Trophoblast cell (in vitro differentiated cells and primary cell): ENCODE measurements around the gene CIB4.

Source experiments
- DNase-seq, 2 donors: peaks; one replicate each; pipeline ENCODE4 v3.0.0-alpha.2; 2016
- H2AFZ ChIP-seq: 2 replicates; pipeline ENCODE4 v1.6.1; 2013; ENCODE audit warnings: low read length, moderate library complexity, mild to moderate bottlenecking; ENCODE audit not compliant: insufficient read depth, poor library complexity
- H2AK5ac ChIP-seq: 2 replicates; pipeline ENCODE4 v1.6.1; 2013; ENCODE audit warnings: mild to moderate bottlenecking, low read length
- H2BK120ac ChIP-seq: 2 replicates; pipeline ENCODE4 v1.6.1; 2013; ENCODE audit warnings: low read length, mild to moderate bottlenecking, moderate library complexity; ENCODE audit not compliant: insufficient read depth, poor library complexity
- H2BK12ac ChIP-seq: 2 replicates; pipeline ENCODE4 v1.6.1; 2013; ENCODE audit warnings: mild to moderate bottlenecking, low read length, moderate library complexity
- H2BK5ac ChIP-seq: 2 replicates; pipeline ENCODE4 v1.6.1; 2013; ENCODE audit warnings: low read length, low read depth, moderate library complexity, mild to moderate bottlenecking; ENCODE audit not compliant: poor library complexity
- H3K14ac ChIP-seq: 2 replicates; pipeline ENCODE4 v1.6.1; 2013; ENCODE audit warnings: mild to moderate bottlenecking, low read length
- H3K18ac ChIP-seq: 2 replicates; pipeline ENCODE4 v1.6.1; 2013; ENCODE audit warnings: mild to moderate bottlenecking, low read length
- H3K23ac ChIP-seq: 2 replicates; pipeline ENCODE4 v1.6.1; 2013; ENCODE audit warnings: low read length
- H3K27ac ChIP-seq: 2 replicates; pipeline ENCODE4 v1.5.1; 2013; ENCODE audit warnings: low read depth, mild to moderate bottlenecking, inconsistent platforms, low read length, moderate library complexity
- H3K27me3 ChIP-seq: 2 replicates; pipeline ENCODE4 v1.6.1; 2013; ENCODE audit warnings: inconsistent platforms, mild to moderate bottlenecking, low read length, moderate library complexity; ENCODE audit not compliant: insufficient read depth
- H3K36me3 ChIP-seq, 2 experiments: 1 replicate in 1 of 2; 2 replicates in 1 of 2; pipeline ENCODE4 v1.6.1; 2013; ENCODE audit warnings: low read length in 2 of 2, mild to moderate bottlenecking in 2 of 2, moderate library complexity in 1 of 2; ENCODE audit not compliant: insufficient read depth in 2 of 2, control insufficient read depth in 1 of 2
- H3K4ac ChIP-seq: 2 replicates; pipeline ENCODE4 v1.6.1; 2013; ENCODE audit warnings: low read depth, mild to moderate bottlenecking, low read length, moderate library complexity
- H3K4me1 ChIP-seq, 2 experiments: 1 replicate in 1 of 2; 2 replicates in 1 of 2; pipeline ENCODE4 v1.6.1; 2013; ENCODE audit warnings: low read length in 2 of 2, mild to moderate bottlenecking in 2 of 2, moderate library complexity in 1 of 2; ENCODE audit not compliant: insufficient read depth in 2 of 2, control insufficient read depth in 1 of 2
- H3K4me2 ChIP-seq: 2 replicates; pipeline ENCODE4 v1.6.1; 2013; ENCODE audit warnings: inconsistent platforms, mild to moderate bottlenecking, low read length, moderate library complexity
- H3K4me3 ChIP-seq: 2 replicates; pipeline ENCODE4 v1.5.1; 2013; ENCODE audit warnings: mild to moderate bottlenecking, low read depth, low read length, inconsistent platforms
- H3K79me1 ChIP-seq: one replicate; pipeline ENCODE4 v1.6.1; 2013; ENCODE audit warnings: low read length
- H3K79me2 ChIP-seq: 2 replicates; pipeline ENCODE4 v1.6.1; 2013; ENCODE audit warnings: low read length, mild to moderate bottlenecking; ENCODE audit not compliant: control insufficient read depth, insufficient read depth, poor library complexity
- H3K9ac ChIP-seq: 2 replicates; pipeline ENCODE4 v1.6.1; 2013; ENCODE audit warnings: mild to moderate bottlenecking, low read length
- H3K9me3 ChIP-seq: 2 replicates; pipeline ENCODE4 v1.6.1; 2013; ENCODE audit warnings: low read depth, mild to moderate bottlenecking, control low read depth, inconsistent platforms, low read length; ENCODE audit not compliant: insufficient read depth
- H4K12ac ChIP-seq: 2 replicates; pipeline ENCODE4 v1.6.1; 2013; ENCODE audit warnings: low read depth, mild to moderate bottlenecking, low read length, moderate library complexity
- H4K8ac ChIP-seq: 2 replicates; pipeline ENCODE4 v1.6.1; 2013; ENCODE audit warnings: low read depth, mild to moderate bottlenecking, low read length, moderate library complexity
- H4K91ac ChIP-seq: one replicate; pipeline ENCODE4 v1.6.1; 2013; ENCODE audit warnings: low read depth, mild to moderate bottlenecking, low read length, moderate library complexity
- WGBS: extraction: QIAGEN DNeasy Blood & Tissue Kit; methylation state at CpG from one replicate; pipeline ENCODE4 v1.1.7; 2013; ENCODE audit warnings: missing lambda C conversion rate; ENCODE audit not compliant: insufficient read length, insufficient coverage; ENCODE audit errors: extremely low coverage; 5-methylcytosine and 5-hydroxymethylcytosine counted together

The CIB4 gene

GRCh38 chr2:26636935-26637334, 4.2 kb downstream of the CIB4 start:
- H2AK5ac ChIP-seq = no peak overlapping the region
- no peak overlapping the region for H3K4ac ChIP-seq
- H3K79me2 ChIP-seq = no peaks in the 10 kb centered on the region
- no peak overlapping the region for H2BK120ac ChIP-seq
- peak in 1 of 2 donors; percentile 83 for DNase-seq
- H3K14ac ChIP-seq = no peak overlapping the region
- H3K18ac ChIP-seq = no peak overlapping the region
- H3K27ac ChIP-seq = no peak overlapping the region
- H3K4me1 ChIP-seq = peaks cover 7 to 11% of the 10 kb centered on the region in 2 experiments
- no peak overlapping the region for H3K4me3 ChIP-seq
- no peak overlapping the region for H4K12ac ChIP-seq
- H4K8ac ChIP-seq = no peak overlapping the region
- no peak overlapping the region for H2BK12ac ChIP-seq
- no peak overlapping the region for H2AFZ ChIP-seq
- H3K79me1 ChIP-seq = no peaks in the 10 kb centered on the region
- H3K4me2 ChIP-seq = no peak overlapping the region
- H2BK5ac ChIP-seq = no peak overlapping the region
- H3K23ac ChIP-seq = no peak overlapping the region
- no peak overlapping the region for H4K91ac ChIP-seq
- H3K36me3 ChIP-seq = no peaks in the 10 kb centered on the region
- no peaks in the 10 kb centered on the region for H3K9me3 ChIP-seq
- no CpG with 5 or more reads among the region's 6 CpGs for WGBS
- no peaks in the 10 kb centered on the region for H3K27me3 ChIP-seq
- no peak overlapping the region for H3K9ac ChIP-seq

DNA sequence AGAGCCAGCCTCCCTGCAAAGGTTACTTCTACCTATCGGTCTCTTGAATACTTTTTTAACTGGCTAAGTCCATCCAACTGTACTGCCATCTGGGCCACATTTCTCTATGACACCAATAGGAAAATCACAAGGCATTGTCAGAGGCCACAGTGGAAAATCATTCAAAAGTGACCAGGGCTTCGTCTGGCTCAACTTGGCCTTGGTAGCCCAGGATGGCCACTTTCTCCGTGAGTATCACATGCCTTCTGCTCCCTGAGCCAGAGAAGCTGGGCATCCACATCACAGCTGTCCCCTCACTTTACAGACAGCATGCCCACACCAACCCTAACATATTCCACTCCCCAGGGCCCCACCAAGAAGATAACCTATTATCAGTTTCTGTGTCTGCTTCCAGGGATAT, 5.8 kb downstream of the CIB4 start:
- Histone ChIP-seq H3K23ac (no peak overlapping the region), H3K79me1 (peaks cover 3% of the 10 kb centered on the region), H3K9ac (no peak overlapping the region), H3K79me2 (no peaks in the 10 kb centered on the region), H2BK5ac (no peak overlapping the region), H3K14ac (no peak overlapping the region), H3K4me1 (peaks cover 10 to 13% of the 10 kb centered on the region in 2 experiments), H3K18ac (no peak overlapping the region), H3K27me3 (no peaks in the 10 kb centered on the region), H3K4ac (no peak overlapping the region), H3K27ac (no peak overlapping the region), H4K12ac (no peak overlapping the region), H3K9me3 (no peaks in the 10 kb centered on the region), H4K8ac (no peak overlapping the region), H3K4me2 (no peak overlapping the region), H3K36me3 (no peaks in the 10 kb centered on the region), H2BK120ac (no peak overlapping the region), H2AFZ (no peak overlapping the region), H4K91ac (no peak overlapping the region), H3K4me3 (no peak overlapping the region), H2BK12ac (no peak overlapping the region), H2AK5ac (no peak overlapping the region)
- no CpG with 5 or more reads among the region's 3 CpGs for WGBS
- no peak for DNase-seq

DNA sequence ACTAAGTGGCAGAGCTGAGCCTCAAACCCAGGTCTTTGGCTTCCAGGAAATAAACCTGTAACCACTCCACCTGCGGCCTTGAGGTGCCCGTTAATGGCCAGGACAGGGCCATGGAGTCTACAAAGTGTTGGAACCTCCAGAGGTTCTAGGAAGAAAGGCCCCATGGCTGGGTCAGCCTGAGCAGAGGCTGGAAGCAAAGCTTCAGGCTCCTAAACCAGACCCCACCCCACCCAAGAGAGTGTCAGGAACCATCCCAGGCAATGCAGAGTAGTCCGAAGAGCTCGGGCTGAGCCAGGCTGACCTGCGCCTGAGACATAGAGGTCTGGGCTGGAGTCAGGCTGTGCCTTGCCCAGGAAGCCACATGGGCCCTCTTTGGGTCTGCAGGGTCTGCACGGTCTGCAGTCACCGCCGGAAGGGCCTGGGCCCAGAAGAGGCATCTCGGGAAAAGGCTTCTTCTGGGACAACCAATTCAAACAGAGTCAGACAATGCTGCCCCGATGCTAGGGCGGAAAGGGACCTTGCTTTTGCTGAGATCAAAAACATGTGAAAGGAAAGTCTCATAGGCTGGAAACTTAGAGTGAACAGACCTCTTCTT, 6.4 kb downstream of the CIB4 start:
- Histone ChIP-seq H3K14ac (no peak overlapping the region), H2BK120ac (no peak overlapping the region), H3K27ac (no peak overlapping the region), H3K23ac (no peak overlapping the region), H2BK5ac (no peak overlapping the region), H3K9me3 (no peaks in the 10 kb centered on the region), H3K36me3 (no peaks in the 10 kb centered on the region), H4K12ac (no peak overlapping the region), H3K4me1 (peaks cover 6 to 12% of the 10 kb centered on the region in 2 experiments), H2BK12ac (no peak overlapping the region), H4K8ac (no peak overlapping the region), H3K27me3 (no peaks in the 10 kb centered on the region), H3K18ac (no peak overlapping the region), H2AK5ac (no peak overlapping the region), H3K4me3 (no peak overlapping the region), H3K9ac (no peak overlapping the region), H3K4me2 (no peak overlapping the region), H2AFZ (no peak overlapping the region), H4K91ac (no peak overlapping the region), H3K79me2 (no peaks in the 10 kb centered on the region), H3K4ac (no peak overlapping the region), H3K79me1 (peaks cover 3% of the 10 kb centered on the region)
- WGBS = no CpG with 5 or more reads among the region's 11 CpGs
- DNase-seq = no peak

DNA sequence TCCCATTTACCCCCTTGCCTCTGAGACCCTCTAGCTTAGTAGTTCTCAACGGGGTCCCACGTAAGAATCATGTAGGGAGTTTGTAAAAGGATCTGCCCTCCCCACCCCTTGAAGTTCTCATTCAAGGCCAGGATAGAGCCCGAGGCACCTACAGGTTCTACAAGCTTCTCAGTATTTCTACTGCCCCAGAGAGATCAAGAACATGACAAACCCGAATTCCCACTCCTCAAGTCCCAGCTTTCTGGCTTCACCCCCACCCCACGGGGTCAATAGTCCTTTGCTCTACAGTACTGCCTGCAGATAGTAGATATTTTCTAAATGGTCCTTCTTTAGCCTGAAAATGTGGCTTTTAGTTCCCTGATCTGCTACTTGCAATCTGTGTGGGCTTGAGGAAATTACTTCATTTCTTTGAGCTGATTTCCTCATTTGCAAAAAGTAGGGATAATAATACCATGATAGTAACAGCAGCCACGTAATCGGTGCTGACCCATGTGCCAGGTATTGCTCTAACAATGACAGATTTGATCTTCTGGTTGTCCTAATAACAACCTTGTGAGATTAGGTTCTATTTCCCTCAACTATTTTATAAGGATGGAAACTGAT, 7.1 kb downstream of the CIB4 start:
- H3K9ac ChIP-seq = no peak overlapping the region
- H3K36me3 ChIP-seq = no peaks in the 10 kb centered on the region
- H3K79me1 ChIP-seq = peaks cover 3% of the 10 kb centered on the region
- no peak overlapping the region for H3K23ac ChIP-seq
- no peak overlapping the region for H3K4me3 ChIP-seq
- no peak overlapping the region for H3K4me2 ChIP-seq
- no peak for DNase-seq
- H3K27me3 ChIP-seq = no peaks in the 10 kb centered on the region
- no peak overlapping the region for H4K8ac ChIP-seq
- no peak overlapping the region for H4K12ac ChIP-seq
- H3K9me3 ChIP-seq = no peaks in the 10 kb centered on the region
- H3K18ac ChIP-seq = no peak overlapping the region
- H3K27ac ChIP-seq = no peak overlapping the region
- H2AK5ac ChIP-seq = no peak overlapping the region
- no peak overlapping the region for H2BK120ac ChIP-seq
- H2BK5ac ChIP-seq = no peak overlapping the region
- no peak overlapping the region for H2AFZ ChIP-seq
- no peak overlapping the region for H4K91ac ChIP-seq
- H3K14ac ChIP-seq = no peak overlapping the region
- H3K4me1 ChIP-seq = peaks cover 6 to 12% of the 10 kb centered on the region in 2 experiments
- H3K79me2 ChIP-seq = no peaks in the 10 kb centered on the region
- no peak overlapping the region for H3K4ac ChIP-seq
- H2BK12ac ChIP-seq = no peak overlapping the region
- no CpG with 5 or more reads among the region's 7 CpGs for WGBS
